Smooth muscle cell (in vitro differentiated cells): ENCODE data around the gene ST6GALNAC3. TPM values are rescaled to one million over a fixed set of nuclear protein-coding genes. Genes with fewer than 3 reads are reported as not detected.

Source experiments
- DNase-seq: peaks from one replicate; lab custom pipeline; 2025; ENCODE audit not compliant: unreplicated experiment; lab: John Stamatoyannopoulos, UW
- H2AFZ ChIP-seq: fragments of 200-600 bp; sonication (generic); 2 replicates; pipeline ENCODE4 v1.6.0; 2016; ENCODE audit warnings: antibody characterized with exemption, low read depth, mild to moderate bottlenecking
- H3F3A ChIP-seq: fragments of 200-600 bp; sonication (generic); 2 replicates; pipeline ENCODE4 v1.6.0; 2017; ENCODE audit warnings: antibody characterized with exemption, low read depth
- H3K27ac ChIP-seq: fragments of 200-600 bp; sonication (generic); 2 replicates; pipeline ENCODE4 v1.5.1; 2016; ENCODE audit warnings: low read depth, mild to moderate bottlenecking
- H3K27me3 ChIP-seq: fragments of 200-600 bp; sonication (generic); 2 replicates; pipeline ENCODE4 v1.6.1; 2016; ENCODE audit warnings: low read depth, mild to moderate bottlenecking
- H3K36me3 ChIP-seq: fragments of 200-600 bp; sonication (generic); 2 replicates; pipeline ENCODE4 v1.5.1; 2016; ENCODE audit warnings: low read depth
- H3K4me1 ChIP-seq: fragments of 200-600 bp; sonication (generic); 2 replicates; pipeline ENCODE4 v1.5.1; 2016; ENCODE audit warnings: low read depth
- H3K4me2 ChIP-seq: fragments of 200-600 bp; sonication (generic); 2 replicates; pipeline ENCODE4 v1.6.0; 2016; ENCODE audit warnings: mild to moderate bottlenecking
- H3K4me3 ChIP-seq: fragments of 200-600 bp; sonication (generic); 2 replicates; pipeline ENCODE4 v1.5.1; 2016; ENCODE audit warnings: mild to moderate bottlenecking
- H3K79me2 ChIP-seq: fragments of 200-600 bp; sonication (generic); 2 replicates; pipeline ENCODE4 v1.6.0; 2016; ENCODE audit warnings: low read depth, mild to moderate bottlenecking
- H3K9ac ChIP-seq: fragments of 200-600 bp; sonication (generic); 2 replicates; pipeline ENCODE4 v1.6.0; 2016; ENCODE audit warnings: low read depth
- H3K9me3 ChIP-seq: fragments of 200-600 bp; sonication (generic); replicated peaks from 2 replicates; pipeline ENCODE4 v1.5.1; 2016; ENCODE audit warnings: low read depth
- H4K20me1 ChIP-seq: fragments of 200-600 bp; sonication (generic); 2 replicates; pipeline ENCODE4 v1.6.0; 2016; ENCODE audit warnings: low read depth
- WGBS: methylation state at CpG from one replicate; pipeline ENCODE4 v1.1.7; 2016; ENCODE audit warnings: low lambda C conversion rate; 5-methylcytosine and 5-hydroxymethylcytosine counted together
- polyA plus RNA-seq: library from polyadenylated mRNA; unstranded; fragments of >200 nt; fragmentation: Nextera tagmentation; extraction: Ambion mirVana; gene quantifications from 2 replicates; pipeline ENCODE4 v1.2.1, GENCODE V29; 2016
- total RNA-seq: library from RNA; depleted of rRNA; stranded (reverse); fragments of >200 nt; gene quantifications from 2 replicates; pipeline ENCODE4 v1.2.3, GENCODE V29; 2014
- TF ChIP-seq, protein P1 (sequence below): fragments of 200-600 bp; sonication (generic); IDR thresholded peaks from 2 replicates; pipeline ENCODE4 v1.5.1; 2017; ENCODE audit warnings: borderline replicate concordance, mild to moderate bottlenecking, antibody characterized with exemption; ENCODE audit not compliant: insufficient read depth, poor library complexity, severe bottlenecking

ST6GALNAC3 gene
- total and polyA plus RNA-seq, 2 experiments from 2014 or later, result 9.3 to 13.4 TPM

DNA sequence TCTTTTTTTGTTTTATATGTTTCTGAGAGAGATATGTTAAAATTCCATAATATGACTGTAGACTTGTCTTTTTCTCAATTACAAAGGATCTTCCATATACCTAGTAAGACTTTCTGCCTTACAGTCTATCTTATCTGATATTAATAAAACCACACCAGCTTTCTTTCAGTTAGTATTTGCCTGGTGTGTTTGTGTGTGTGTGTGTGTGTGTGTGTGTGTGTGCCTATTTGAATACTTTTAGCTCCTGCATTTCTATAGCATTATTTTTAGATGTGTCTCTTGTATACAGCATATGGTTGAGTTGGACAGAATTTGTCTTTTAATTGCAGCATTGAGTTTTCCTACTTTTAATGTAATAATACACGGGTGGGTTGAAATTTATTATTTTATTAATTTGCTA is 27.5 kb downstream of the ST6GALNAC3 start:
- H3F3A ChIP-seq, result no peaks in the 10 kb centered on the region
- no peaks in the 10 kb centered on the region for H3K36me3 ChIP-seq
- no peak for DNase-seq
- H3K9me3 ChIP-seq, result no peaks in the 10 kb centered on the region
- H3K79me2 ChIP-seq, result peaks cover 74% of the 10 kb centered on the region
- TF ChIP-seq, protein P1, sequence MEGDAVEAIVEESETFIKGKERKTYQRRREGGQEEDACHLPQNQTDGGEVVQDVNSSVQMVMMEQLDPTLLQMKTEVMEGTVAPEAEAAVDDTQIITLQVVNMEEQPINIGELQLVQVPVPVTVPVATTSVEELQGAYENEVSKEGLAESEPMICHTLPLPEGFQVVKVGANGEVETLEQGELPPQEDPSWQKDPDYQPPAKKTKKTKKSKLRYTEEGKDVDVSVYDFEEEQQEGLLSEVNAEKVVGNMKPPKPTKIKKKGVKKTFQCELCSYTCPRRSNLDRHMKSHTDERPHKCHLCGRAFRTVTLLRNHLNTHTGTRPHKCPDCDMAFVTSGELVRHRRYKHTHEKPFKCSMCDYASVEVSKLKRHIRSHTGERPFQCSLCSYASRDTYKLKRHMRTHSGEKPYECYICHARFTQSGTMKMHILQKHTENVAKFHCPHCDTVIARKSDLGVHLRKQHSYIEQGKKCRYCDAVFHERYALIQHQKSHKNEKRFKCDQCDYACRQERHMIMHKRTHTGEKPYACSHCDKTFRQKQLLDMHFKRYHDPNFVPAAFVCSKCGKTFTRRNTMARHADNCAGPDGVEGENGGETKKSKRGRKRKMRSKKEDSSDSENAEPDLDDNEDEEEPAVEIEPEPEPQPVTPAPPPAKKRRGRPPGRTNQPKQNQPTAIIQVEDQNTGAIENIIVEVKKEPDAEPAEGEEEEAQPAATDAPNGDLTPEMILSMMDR, result no peak
- no peaks in the 10 kb centered on the region for H4K20me1 ChIP-seq
- no peaks in the 10 kb centered on the region for H3K4me1 ChIP-seq
- 92% methylated on average over 1 of the region's 1 CpG for WGBS
- H3K27ac ChIP-seq, result no peak overlapping the region
- H3K27me3 ChIP-seq, result no peaks in the 10 kb centered on the region
- H3K4me3 ChIP-seq, result no peak overlapping the region
- no peak overlapping the region for H2AFZ ChIP-seq
- no peak overlapping the region for H3K4me2 ChIP-seq
- H3K9ac ChIP-seq, result no peak overlapping the region

DNA sequence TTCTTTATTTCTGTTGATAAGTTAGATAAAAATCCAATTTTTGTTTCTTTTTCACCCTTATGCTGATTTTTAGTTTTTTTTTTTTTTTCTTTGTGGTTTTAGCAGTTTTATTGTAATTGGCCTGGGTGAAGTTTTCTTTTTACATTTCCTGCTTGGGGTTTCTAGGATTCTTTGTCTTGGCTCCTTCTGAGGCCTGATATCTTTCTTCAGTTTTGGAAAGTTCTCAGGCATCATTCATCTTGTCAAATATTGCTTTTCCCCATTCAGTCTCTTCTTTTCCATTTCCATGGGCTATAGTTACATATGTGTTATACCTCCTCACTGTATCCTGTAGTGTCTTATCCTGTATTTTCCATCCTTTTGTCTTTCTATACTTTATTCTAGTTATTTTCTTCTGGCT is 28.5 kb downstream of the ST6GALNAC3 start:
- no peaks in the 10 kb centered on the region for H3K36me3 ChIP-seq
- H3F3A ChIP-seq, result no peaks in the 10 kb centered on the region
- no peak overlapping the region for H3K4me2 ChIP-seq
- no peak for DNase-seq
- H3K4me1 ChIP-seq, result no peaks in the 10 kb centered on the region
- no peak overlapping the region for H3K9ac ChIP-seq
- no peaks in the 10 kb centered on the region for H3K27me3 ChIP-seq
- H2AFZ ChIP-seq, result no peak overlapping the region
- no peak overlapping the region for H3K27ac ChIP-seq
- TF ChIP-seq, protein P1, result no peak
- no peaks in the 10 kb centered on the region for H3K9me3 ChIP-seq
- peaks cover 68% of the 10 kb centered on the region for H3K79me2 ChIP-seq
- H4K20me1 ChIP-seq, result no peaks in the 10 kb centered on the region
- no peak overlapping the region for H3K4me3 ChIP-seq

DNA sequence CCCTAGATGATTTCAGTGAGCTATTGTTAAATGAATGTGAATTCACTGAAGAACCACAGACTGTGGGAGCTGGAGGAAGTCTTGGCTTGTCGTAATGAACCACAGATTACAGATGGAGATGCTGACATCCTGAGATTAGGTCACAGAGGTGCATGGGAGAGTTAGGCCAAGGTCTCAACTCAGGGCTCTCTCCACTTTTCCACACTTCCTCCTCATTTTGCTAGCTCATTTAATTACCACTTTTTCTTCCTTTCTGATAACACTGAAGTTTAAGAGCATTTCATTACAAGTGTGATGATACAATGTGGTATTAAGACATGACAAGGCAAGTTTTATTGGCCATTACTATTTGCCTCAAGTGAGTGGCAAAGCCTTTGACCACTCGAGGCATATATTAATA is 30.8 kb downstream of the ST6GALNAC3 start:
- Histone ChIP-seq H3K79me2 (peaks cover 64% of the 10 kb centered on the region), H3K36me3 (no peaks in the 10 kb centered on the region)
- WGBS, result 30% methylated on average over 2 of the region's 2 CpGs

DNA sequence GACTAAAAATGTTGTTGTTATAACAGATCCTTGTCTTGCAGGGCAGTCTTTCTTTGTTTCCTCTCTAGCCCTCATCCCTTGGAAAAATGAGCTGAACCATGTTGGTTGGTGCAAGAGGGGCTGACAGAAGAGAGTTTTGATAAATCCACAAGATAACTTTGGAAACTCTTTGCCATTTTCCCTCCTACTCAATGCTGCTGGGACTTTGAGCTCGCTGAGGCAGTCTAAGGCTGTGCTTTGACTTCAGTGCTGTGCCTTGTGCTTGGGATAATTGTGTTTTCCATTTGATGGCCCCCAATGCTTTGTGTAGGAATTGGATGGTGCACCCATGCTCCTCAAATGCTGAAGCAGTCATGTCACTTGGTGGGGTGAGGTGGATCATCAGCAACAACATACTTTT is 31.7 kb downstream of the ST6GALNAC3 start:
- H3K9ac ChIP-seq, result no peak overlapping the region
- H2AFZ ChIP-seq, result no peak overlapping the region

More for the DNA sequence above, 30.8 kb downstream of the ST6GALNAC3 start:
- H3K9ac ChIP-seq, result no peak overlapping the region
- H3K9me3 ChIP-seq, result no peaks in the 10 kb centered on the region
- H3K4me1 ChIP-seq, result no peaks in the 10 kb centered on the region
- no peaks in the 10 kb centered on the region for H3K27me3 ChIP-seq
- H4K20me1 ChIP-seq, result no peaks in the 10 kb centered on the region
- no peak for DNase-seq
- no peak overlapping the region for H3K27ac ChIP-seq
- no peak overlapping the region for H3K4me2 ChIP-seq
- no peaks in the 10 kb centered on the region for H3F3A ChIP-seq
- H2AFZ ChIP-seq, result no peak overlapping the region
- TF ChIP-seq, protein P1, result no peak
- no peak overlapping the region for H3K4me3 ChIP-seq

More for the DNA sequence above, 31.7 kb downstream of the ST6GALNAC3 start:
- Histone ChIP-seq H3K79me2 (peaks cover 66% of the 10 kb centered on the region), H3K9me3 (no peaks in the 10 kb centered on the region), H3F3A (no peaks in the 10 kb centered on the region), H3K4me3 (no peak overlapping the region), H3K27ac (no peak overlapping the region), H3K27me3 (no peaks in the 10 kb centered on the region), H3K4me2 (no peak overlapping the region), H3K36me3 (no peaks in the 10 kb centered on the region), H3K4me1 (no peaks in the 10 kb centered on the region), H4K20me1 (no peaks in the 10 kb centered on the region)
- TF ChIP-seq, protein P1, result no peak
- WGBS, result 89% methylated on average over 1 of the region's 1 CpG
- DNase-seq, result no peak
